CD4-positive, alpha-beta memory T cell (primary cell): ENCODE measurements around the gene TNFAIP8L3. TPM values are rescaled to one million over a fixed set of nuclear protein-coding genes. Genes with fewer than 3 reads are reported as not detected.

Experiments used
- CTCF ChIA-PET: fragments of 350-600 bp; sonication (Branson Sonifier 250); formaldehyde crosslinking; loops from one replicate; lab custom pipeline; 2021; ENCODE audit warnings: inconsistent platforms; ENCODE audit not compliant: partially characterized antibody; lab: Charles Lee
- POLR2A ChIA-PET: fragments of 350-600 bp; sonication (Branson Sonifier 250); formaldehyde crosslinking; loops from one replicate; lab custom pipeline; 2021; ENCODE audit not compliant: partially characterized antibody; lab: Charles Lee
- DNase-seq, 5 donors: peaks; one replicate each; pipeline versions ENCODE4 v3.0.0 to v3.0.0-alpha.2; 2020 to 2022; ENCODE audit warnings: mixed read lengths in 1 of 5
- H3K27ac ChIP-seq: one replicate; pipeline ENCODE4 v1.7.0; 2013; ENCODE audit warnings: low read depth, low read length
- H3K27me3 ChIP-seq: 2 replicates; pipeline ENCODE4 v1.7.0; 2013; ENCODE audit warnings: mild to moderate bottlenecking, low read length, moderate library complexity; ENCODE audit not compliant: insufficient read depth
- H3K36me3 ChIP-seq: 2 replicates; pipeline ENCODE4 v1.7.0; 2013; ENCODE audit warnings: mild to moderate bottlenecking, low read length, moderate library complexity; ENCODE audit not compliant: insufficient read depth
- H3K4me1 ChIP-seq: 2 replicates; pipeline ENCODE4 v1.7.0; 2013; ENCODE audit warnings: mild to moderate bottlenecking, low read length, moderate library complexity; ENCODE audit not compliant: insufficient read depth
- H3K4me3 ChIP-seq, 2 donors: one replicate each; pipeline ENCODE4 v1.7.0; 2013; ENCODE audit warnings: low read length in 2 of 2, mild to moderate bottlenecking in 1 of 2
- H3K9me3 ChIP-seq, 2 donors: one replicate each; pipeline ENCODE4 v1.7.0; 2013; ENCODE audit warnings: low read length in 2 of 2, control low read depth in 1 of 2; ENCODE audit not compliant: control insufficient read depth in 1 of 2
- H3K27ac Mint-ChIP-seq, 7 donors: one replicate each; pipeline ENCODE4 v1.8.0; 2020 to 2021; ENCODE audit warnings: mixed read lengths in 7 of 7, mild to moderate bottlenecking in 6 of 7, inconsistent platforms in 3 of 7, moderate library complexity in 3 of 7
- H3K27me3 Mint-ChIP-seq, 2 donors: one replicate each; pipeline ENCODE4 v1.8.0; 2020 to 2021; ENCODE audit warnings: mixed read lengths in 2 of 2
- H3K36me3 Mint-ChIP-seq, 2 donors: one replicate each; pipeline ENCODE4 v1.8.0; 2020 to 2021; ENCODE audit warnings: mixed read lengths in 2 of 2, inconsistent platforms in 1 of 2, mild to moderate bottlenecking in 1 of 2
- H3K4me1 Mint-ChIP-seq, 4 donors: one replicate each; pipeline ENCODE4 v1.8.0; 2020 to 2021; ENCODE audit warnings: mixed read lengths in 4 of 4, mild to moderate bottlenecking in 1 of 4
- H3K4me3 Mint-ChIP-seq, 8 donors: one replicate each; pipeline ENCODE4 v1.8.0; 2020 to 2021; ENCODE audit warnings: mixed read lengths in 8 of 8, mild to moderate bottlenecking in 7 of 8, moderate library complexity in 6 of 8, inconsistent platforms in 3 of 8
- H3K9me3 Mint-ChIP-seq, 8 donors: one replicate each; pipeline ENCODE4 v1.8.0; 2020 to 2021; ENCODE audit warnings: mixed read lengths in 8 of 8, mild to moderate bottlenecking in 5 of 8, inconsistent platforms in 3 of 8, moderate library complexity in 1 of 8
- intact Hi-C: fragments of 100-400 bp; cut with micrococcal nuclease; formaldehyde crosslinking; loops from one replicate; pipeline ENCODE4 v1.15.1; 2023
- polyA plus RNA-seq, 2 donors: library from polyadenylated mRNA; unstranded; fragments of 300-500 nt; fragmentation: Illumina TruSeq; gene quantifications; one replicate each; pipeline ENCODE4 v1.2.3, GENCODE V29; 2021
- total RNA-seq, 2 experiments: library from RNA; stranded (reverse); gene quantifications; one replicate each; pipeline ENCODE4 v1.2.3, GENCODE V29; 2021

The TNFAIP8L3 gene
- total and polyA plus RNA-seq, 4 experiments from 2014 or later = not detected

DNA sequence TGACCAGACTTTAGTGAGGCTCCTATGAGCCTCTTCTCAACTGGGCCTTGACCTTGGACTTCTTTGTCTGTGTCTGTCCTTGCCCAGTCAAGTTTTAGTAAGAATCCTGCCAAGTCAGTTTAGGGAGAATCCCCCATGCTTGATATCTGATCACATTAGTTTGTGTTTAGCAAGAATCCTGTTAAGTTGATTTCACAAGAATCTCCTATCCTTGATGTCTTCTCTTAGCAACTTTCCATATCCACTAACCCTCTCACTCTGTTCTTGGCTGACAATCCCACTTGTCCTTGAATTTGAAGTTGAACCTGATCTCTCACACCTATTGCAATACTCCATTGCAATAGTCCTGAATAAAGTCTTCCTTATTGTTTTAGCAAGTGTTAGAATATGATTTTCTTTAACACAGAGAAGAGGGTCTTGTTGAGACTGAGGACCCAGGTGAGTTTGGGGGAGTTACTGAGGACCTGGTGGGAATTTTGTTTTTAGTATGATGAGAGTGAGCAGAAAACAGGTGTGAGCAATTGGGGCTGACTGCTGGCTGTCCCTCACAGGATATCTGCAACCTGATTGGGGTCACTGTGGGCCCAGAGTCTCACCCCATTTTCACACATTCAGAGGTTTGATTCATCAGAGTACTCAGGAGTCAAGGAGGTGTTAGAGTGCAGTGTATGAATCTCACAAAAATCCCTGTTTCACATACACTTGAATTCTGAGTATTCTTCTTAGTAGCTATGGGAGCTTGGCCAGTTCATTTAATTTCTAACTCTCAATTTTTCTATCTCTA is 39.9 kb upstream of the TNFAIP8L3 start:
- no peaks in the 10 kb centered on the region for H3K27me3 ChIP-seq
- ChIA-PET POLR2A (no interaction called here), CTCF (no interaction called here)
- Mint-ChIP-seq H3K4me1 (no peaks in the 10 kb centered on the region), H3K27ac (no peak overlapping the region), H3K27me3 (peaks cover 0 to 9% of the 10 kb centered on the region in 2 donors), H3K4me3 (no peak overlapping the region), H3K9me3 (no peaks in the 10 kb centered on the region), H3K36me3 (no peaks in the 10 kb centered on the region)
- no peak overlapping the region for H3K27ac ChIP-seq
- no peaks in the 10 kb centered on the region for H3K4me1 ChIP-seq
- no peaks in the 10 kb centered on the region for H3K9me3 ChIP-seq
- H3K36me3 ChIP-seq = no peaks in the 10 kb centered on the region
- intact Hi-C loops = no loop called here
- no peak overlapping the region for H3K4me3 ChIP-seq
- no peak for DNase-seq

DNA sequence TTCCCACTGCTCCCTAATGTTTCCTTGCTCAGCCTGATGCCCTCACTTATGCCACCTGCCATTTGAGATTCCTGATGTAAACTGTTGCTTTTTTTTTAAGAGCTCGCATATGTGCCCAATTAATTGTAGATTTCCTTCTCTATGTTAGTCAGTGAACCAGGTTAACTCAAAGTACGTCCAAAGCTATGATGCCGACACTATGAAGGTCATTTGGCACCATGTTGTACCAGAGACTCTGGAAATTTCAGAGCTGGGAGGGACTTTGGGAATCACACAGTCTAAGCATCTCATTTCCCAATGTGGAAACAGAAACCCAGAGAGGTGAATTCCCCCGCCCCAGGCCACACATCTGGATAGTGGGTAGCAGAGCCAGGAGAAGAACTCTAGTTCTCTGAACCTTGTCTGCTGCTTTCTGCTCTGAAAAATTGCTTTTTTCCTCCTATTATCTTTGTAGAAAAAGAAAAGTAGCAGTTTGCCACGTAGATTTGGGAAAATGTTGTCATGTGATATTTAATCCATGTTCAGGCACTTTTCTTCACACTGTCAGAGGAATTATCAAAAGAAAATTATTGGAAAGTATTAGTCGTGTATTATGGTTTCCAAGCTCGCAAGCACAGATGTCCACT is 38.5 kb upstream of the TNFAIP8L3 start:
- CTCF ChIA-PET = no interaction called here
- no peaks in the 10 kb centered on the region for H3K4me1 Mint-ChIP-seq
- intact Hi-C loops = no loop called here
- no peak for DNase-seq
- no peaks in the 10 kb centered on the region for H3K36me3 Mint-ChIP-seq
- H3K27ac Mint-ChIP-seq = no peak overlapping the region
- H3K9me3 Mint-ChIP-seq = no peaks in the 10 kb centered on the region
- no peak overlapping the region for H3K4me3 Mint-ChIP-seq
- Histone ChIP-seq H3K27ac (no peak overlapping the region), H3K36me3 (no peaks in the 10 kb centered on the region), H3K27me3 (no peaks in the 10 kb centered on the region), H3K4me1 (no peaks in the 10 kb centered on the region), H3K9me3 (no peaks in the 10 kb centered on the region), H3K4me3 (no peak overlapping the region)
- POLR2A ChIA-PET = no interaction called here
- peaks cover 0 to 7% of the 10 kb centered on the region in 2 donors for H3K27me3 Mint-ChIP-seq

DNA sequence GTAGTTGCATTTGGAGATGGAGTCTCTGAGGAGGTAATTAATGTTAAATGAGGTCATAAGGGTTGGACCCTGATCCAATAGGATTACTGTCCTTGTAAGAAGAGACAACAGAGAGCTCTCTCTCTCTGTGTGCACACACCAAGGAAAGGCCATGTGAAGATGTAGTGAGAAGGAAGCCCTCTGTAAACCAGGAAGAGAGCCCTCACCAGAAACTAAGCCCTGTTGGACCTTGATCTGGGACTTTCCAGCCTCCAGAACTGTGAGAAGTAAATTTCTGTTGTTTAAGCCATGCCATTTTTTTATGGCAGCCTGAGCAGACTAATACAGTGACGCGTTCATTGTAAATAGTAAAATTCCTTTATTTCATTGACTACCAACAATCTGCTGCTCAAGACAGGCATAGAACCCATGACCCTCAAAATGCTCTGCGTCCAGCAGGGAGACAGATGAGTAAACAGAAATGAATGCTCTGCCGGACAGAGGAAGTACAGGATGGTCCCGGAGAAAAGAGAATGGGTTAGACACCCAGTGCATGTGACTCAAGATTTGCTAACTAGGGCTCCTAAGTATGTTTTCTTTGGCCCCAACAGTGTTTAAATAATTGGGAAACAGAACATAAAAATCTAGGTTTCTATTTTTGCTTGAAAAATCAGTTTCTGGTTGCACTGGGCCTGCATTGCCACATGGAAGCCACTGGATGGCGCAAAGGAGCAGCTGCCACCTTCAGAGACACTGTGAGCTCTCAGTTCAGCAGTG is 37.9 kb upstream of the TNFAIP8L3 start:
- Mint-ChIP-seq H3K4me3 (no peak overlapping the region), H3K36me3 (no peaks in the 10 kb centered on the region), H3K27ac (no peak overlapping the region), H3K4me1 (no peaks in the 10 kb centered on the region), H3K27me3 (peaks cover 0 to 8% of the 10 kb centered on the region in 2 donors), H3K9me3 (no peaks in the 10 kb centered on the region)
- H3K9me3 ChIP-seq = no peaks in the 10 kb centered on the region
- no peaks in the 10 kb centered on the region for H3K36me3 ChIP-seq
- POLR2A ChIA-PET = no interaction called here
- no peak overlapping the region for H3K27ac ChIP-seq
- H3K27me3 ChIP-seq = no peaks in the 10 kb centered on the region
- H3K4me1 ChIP-seq = no peaks in the 10 kb centered on the region
- DNase-seq = no peak
- H3K4me3 ChIP-seq = no peak overlapping the region
- CTCF ChIA-PET = no interaction called here
- intact Hi-C loops = no loop called here

DNA sequence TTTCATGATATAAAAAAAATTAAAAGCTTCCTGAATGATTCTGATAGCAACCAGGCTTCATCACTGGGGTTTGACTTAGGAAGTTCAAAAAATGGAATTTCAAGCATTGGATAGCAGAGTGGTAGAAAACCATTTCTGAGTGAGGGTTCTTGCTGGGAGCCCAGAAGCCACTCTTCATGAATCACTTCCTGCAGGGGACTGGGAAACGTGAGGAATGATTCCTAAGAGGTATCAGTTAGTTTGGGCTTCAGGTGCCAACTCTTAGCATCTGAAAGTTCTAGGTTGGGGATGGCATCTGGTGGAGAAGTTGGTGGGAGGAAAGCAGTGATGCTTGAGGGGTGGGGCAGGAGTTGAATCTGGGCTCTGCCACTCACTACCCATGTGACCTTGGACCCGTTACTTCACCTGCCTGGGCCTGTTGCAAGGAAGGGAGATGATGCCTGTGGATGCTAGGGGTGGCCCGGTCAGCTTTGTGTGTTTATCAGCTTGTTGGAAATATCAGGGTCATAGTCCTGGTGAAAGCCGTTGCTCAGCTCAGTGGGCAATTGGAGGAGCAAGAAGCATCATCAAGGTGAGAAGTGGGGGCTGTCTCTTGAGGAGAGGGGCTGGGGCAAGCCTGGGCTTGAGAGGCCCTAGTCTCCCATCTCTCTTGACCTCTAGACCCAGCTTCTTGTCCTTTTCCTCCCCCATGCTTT is 37.0 kb upstream of the TNFAIP8L3 start:
- no peaks in the 10 kb centered on the region for H3K4me1 ChIP-seq
- H3K36me3 ChIP-seq = no peaks in the 10 kb centered on the region
- Mint-ChIP-seq H3K4me3 (no peak overlapping the region), H3K27ac (no peak overlapping the region), H3K36me3 (no peaks in the 10 kb centered on the region), H3K27me3 (peaks cover 2 to 12% of the 10 kb centered on the region in 2 donors), H3K4me1 (no peaks in the 10 kb centered on the region), H3K9me3 (no peaks in the 10 kb centered on the region)
- no peak overlapping the region for H3K27ac ChIP-seq
- intact Hi-C loops = no loop called here
- H3K27me3 ChIP-seq = no peaks in the 10 kb centered on the region
- no peaks in the 10 kb centered on the region for H3K9me3 ChIP-seq
- no peak for DNase-seq
- CTCF ChIA-PET = no interaction called here
- POLR2A ChIA-PET = no interaction called here
- H3K4me3 ChIP-seq = no peak overlapping the region

DNA sequence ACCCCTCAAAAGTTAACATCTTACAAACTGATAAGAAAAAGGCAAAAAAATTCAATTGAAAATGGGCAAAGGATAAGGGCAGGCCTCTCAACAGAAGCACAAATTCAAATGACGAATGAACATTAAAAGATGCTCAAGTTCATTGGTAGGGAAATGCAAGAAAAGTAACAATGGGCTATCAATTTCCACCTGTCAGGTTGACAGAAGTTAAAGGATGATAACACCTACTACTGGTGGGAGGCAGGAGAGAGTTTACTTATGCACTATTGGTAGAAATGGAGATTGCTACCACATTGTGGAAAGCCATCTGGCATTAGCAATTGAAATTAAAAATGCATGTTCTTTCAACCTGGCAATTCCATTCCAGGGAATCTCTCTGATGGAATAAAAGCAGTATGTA is 35.6 kb upstream of the TNFAIP8L3 start:
- no peak for DNase-seq
- Mint-ChIP-seq H3K4me3 (no peak overlapping the region), H3K36me3 (no peaks in the 10 kb centered on the region), H3K4me1 (no peaks in the 10 kb centered on the region), H3K9me3 (peaks cover 0 to 4% (median 0%) of the 10 kb centered on the region in 8 donors), H3K27ac (no peak overlapping the region), H3K27me3 (peaks cover 9 to 21% of the 10 kb centered on the region in 2 donors)
- H3K4me1 ChIP-seq = no peaks in the 10 kb centered on the region
- no peaks in the 10 kb centered on the region for H3K9me3 ChIP-seq
- H3K36me3 ChIP-seq = no peaks in the 10 kb centered on the region
- POLR2A ChIA-PET = no interaction called here
- H3K27me3 ChIP-seq = no peaks in the 10 kb centered on the region
- no peak overlapping the region for H3K4me3 ChIP-seq
- no peak overlapping the region for H3K27ac ChIP-seq
- intact Hi-C loops = no loop called here
- CTCF ChIA-PET = no interaction called here

DNA sequence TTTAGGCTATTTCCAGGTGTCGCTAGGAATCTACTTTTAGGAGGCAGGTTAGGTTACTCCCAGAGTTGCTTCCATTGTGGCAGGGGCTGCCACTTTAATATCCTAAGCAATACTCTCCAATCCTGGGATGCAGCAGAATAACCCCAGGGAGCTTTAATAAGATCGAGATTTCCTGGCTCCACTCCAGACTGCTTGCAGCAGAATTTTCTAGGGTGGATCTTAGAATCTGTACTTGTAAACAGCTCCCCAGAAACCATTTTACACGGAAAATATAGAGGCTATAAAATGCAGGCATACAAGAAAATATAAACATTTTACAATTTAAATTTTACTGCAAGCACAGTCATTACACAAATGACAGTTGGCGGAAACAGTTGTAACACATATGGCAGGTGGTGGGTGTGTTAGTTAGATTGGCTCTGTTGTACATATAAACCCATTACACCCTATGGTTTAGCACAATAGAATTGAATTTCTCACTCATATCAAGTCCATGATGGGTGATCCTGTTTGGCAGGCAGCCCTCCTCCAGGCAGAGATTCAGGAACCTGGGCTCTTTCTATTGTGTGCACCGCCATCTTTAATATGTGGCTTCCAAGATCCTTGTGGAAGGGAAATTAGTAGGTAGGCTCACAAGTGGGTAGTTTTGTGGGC is 35.0 kb upstream of the TNFAIP8L3 start:
- H3K9me3 Mint-ChIP-seq = peaks cover 0 to 4% (median 0%) of the 10 kb centered on the region in 8 donors
- POLR2A ChIA-PET = no interaction called here

More for the DNA sequence above, 35.0 kb upstream of the TNFAIP8L3 start:
- Mint-ChIP-seq H3K4me1 (no peaks in the 10 kb centered on the region), H3K27me3 (peaks cover 9 to 21% of the 10 kb centered on the region in 2 donors), H3K36me3 (no peaks in the 10 kb centered on the region), H3K27ac (no peak overlapping the region), H3K4me3 (no peak overlapping the region)
- CTCF ChIA-PET = interaction anchor here (1.3 kb wide), 1 partner anchor 33 kb away, joined by 7 read pairs; no protein-coding TSS in a partner anchor
- intact Hi-C loops = no loop called here
- Histone ChIP-seq H3K9me3 (no peaks in the 10 kb centered on the region), H3K27me3 (no peaks in the 10 kb centered on the region), H3K4me1 (no peaks in the 10 kb centered on the region), H3K36me3 (no peaks in the 10 kb centered on the region), H3K4me3 (no peak overlapping the region), H3K27ac (no peak overlapping the region)
- no peak for DNase-seq
